Measurements from ENCODE around the gene NDUFV2. TPM values are rescaled to one million over a fixed set of nuclear protein-coding genes. Genes with fewer than 3 reads are reported as not detected.

Gene NDUFV2
- total and polyA plus RNA-seq, 2 donors (not counting 3 experiments of a cell fraction or from before 2014, with no cell fraction given): 65.7 to 152 TPM

GRCh38 chr18:9108911-9109310 is 6.4 kb downstream of the NDUFV2 start:
- H3K9ac ChIP-seq (replicated peaks; ENCODE audit: extremely low read depth, insufficient read depth, low read length): no peak overlapping the region
- peaks cover 6% of the 10 kb centered on the region for H4K20me1 ChIP-seq (replicated peaks; ENCODE audit: control insufficient read depth, extremely low read depth, insufficient read depth, low read length)
- peaks cover 0 to 2% of the 10 kb centered on the region in 2 experiments for H3K36me3 ChIP-seq (ENCODE audit: control insufficient read depth in 2 of 2, extremely low read depth in 1 of 2, insufficient read depth in 2 of 2, low read length in 2 of 2)
- H3K4me2 ChIP-seq (ENCODE audit: insufficient read depth, low read length): no peak overlapping the region
- intact Hi-C loops (cut with micrococcal nuclease) (no loop called here), dilution Hi-C loops (cut with MboI; ENCODE audit: extremely low pct_ligation_motif_present, low sequenced_read_pairs) (no loop called here)
- ChIA-PET POLR2A (interaction anchor here (1.6 kb wide), 1 partner anchor 28 kb away, joined by 3 read pairs; the partner anchor contains the start of gene ANKRD12), CTCF (interaction anchor here (1.0 to 1.9 kb wide), 4 partner anchors 9 to 408 kb away, joined by 3 to 7 read pairs (median 4); no protein-coding TSS in a partner anchor)
- no TSS peak for BruUV-seq (replicated peaks)
- no peak for TF ChIP-seq GATA2 (IDR thresholded peaks at IDR 0.05; ENCODE audit: insufficient read depth, insufficient read length, low read depth, low read length)
- no peak for TF ChIP-seq MYC (IDR thresholded peaks at IDR 0.05; ENCODE audit: low read depth, low read length)
- TF ChIP-seq POLR2AphosphoS5 (IDR thresholded peaks at IDR 0.05; ENCODE audit: insufficient read depth, low read depth, low read length): no peak
- TF ChIP-seq FOS (IDR thresholded peaks at IDR 0.05; ENCODE audit: borderline replicate concordance, insufficient read depth, low read length): no peak
- TF ChIP-seq CTCF (IDR thresholded peaks at IDR 0.05; ENCODE audit: extremely low read depth in 1 of 2, insufficient read depth in 1 of 2, low read depth in 1 of 2, low read length in 2 of 2): no peak
- TF ChIP-seq, protein P1, sequence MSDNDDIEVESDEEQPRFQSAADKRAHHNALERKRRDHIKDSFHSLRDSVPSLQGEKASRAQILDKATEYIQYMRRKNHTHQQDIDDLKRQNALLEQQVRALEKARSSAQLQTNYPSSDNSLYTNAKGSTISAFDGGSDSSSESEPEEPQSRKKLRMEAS (IDR thresholded peaks at IDR 0.05; ENCODE audit: insufficient read depth, insufficient read length): no peak
- TF ChIP-seq EZH2 (IDR thresholded peaks at IDR 0.05; ENCODE audit: borderline replicate concordance, low read depth, low read length, severe bottlenecking): no peak
- TF ChIP-seq JUN (IDR thresholded peaks at IDR 0.05; ENCODE audit: borderline replicate concordance, insufficient read depth, insufficient read length, low read depth): no peak
- TF ChIP-seq POLR2A (IDR thresholded peaks at IDR 0.05; ENCODE audit: low read depth, low read length): no peak
- no peaks in the 10 kb centered on the region for H3K9me3 ChIP-seq (replicated peaks; ENCODE audit: control insufficient read depth, insufficient read depth, low read length)
- peaks cover 100% of the 10 kb centered on the region for H3K79me2 ChIP-seq (ENCODE audit: control insufficient read depth, insufficient read depth, low read length)
- H3K4me1 ChIP-seq (ENCODE audit: control insufficient read depth, extremely low read depth, insufficient read depth, low read length): peaks cover 33% of the 10 kb centered on the region
- H3K9me1 ChIP-seq (replicated peaks; ENCODE audit: control insufficient read depth, extremely low read depth, insufficient read depth, low read length): no peaks in the 10 kb centered on the region
- no peak overlapping the region for H3K27ac ChIP-seq (ENCODE audit: insufficient read depth, low read depth, low read length)
- no peak overlapping the region for H3K4me3 ChIP-seq (replicated peaks in 1 of 3; ENCODE audit: insufficient read depth in 1 of 3, low read depth in 1 of 3, low read length in 3 of 3)
- H2AFZ ChIP-seq (ENCODE audit: low read depth, low read length): no peak overlapping the region
- no peak for FAIRE-seq
- no peaks in the 10 kb centered on the region for H3K27me3 ChIP-seq (ENCODE audit: control insufficient read depth in 2 of 2, insufficient read depth in 2 of 2, low read length in 2 of 2)
- no peak for DNase-seq (ENCODE audit: low read depth, low spot score)

Measured in endothelial cell of umbilical vein (primary cell).